Caco-2 (cell line): ENCODE results near the gene NKX1-1. TPM values are rescaled to one million over a fixed set of nuclear protein-coding genes. Genes with fewer than 3 reads are reported as not detected.

Experiments
- BruUV-seq: library from RNA; stranded (reverse); fragments of 400-500 nt; replicated peaks from 2 replicates; lab custom pipeline; 2021; lab: Mats Ljungman, UMichigan
- CTCF ChIA-PET: fragments of 300-600 bp; sonication (Branson Sonifier 250); formaldehyde crosslinking; loops from one replicate; lab custom pipeline; 2022; ENCODE audit warnings: antibody characterized with exemption; lab: Charles Lee
- POLR2A ChIA-PET: fragments of 300-600 bp; sonication (Branson Sonifier 250); formaldehyde crosslinking; loops from one replicate; lab custom pipeline; 2022; ENCODE audit warnings: antibody characterized with exemption; lab: Charles Lee
- DNase-seq, 2 experiments: peaks; one replicate each; pipeline versions ENCODE4 v3.0.0 to v3.0.0-alpha.2; 2020 to 2022
- H3K27me3 ChIP-seq: replicated peaks from 2 replicates; pipeline ENCODE4 v1.6.0; 2011; ENCODE audit warnings: low read length; ENCODE audit not compliant: control insufficient read depth, insufficient read depth
- H3K36me3 ChIP-seq: 2 replicates; pipeline ENCODE4 v1.5.1; 2011; ENCODE audit warnings: low read length; ENCODE audit not compliant: control insufficient read depth, insufficient read depth
- H3K4me1 ChIP-seq: fragments of 250-450 bp; sonication (Bioruptor Pico); 2 replicates; pipeline ENCODE4 v1.5.1; 2020; ENCODE audit warnings: mild to moderate bottlenecking
- H3K4me3 ChIP-seq: 2 replicates; pipeline ENCODE4 v1.5.1; 2011; ENCODE audit warnings: low read depth, mild to moderate bottlenecking, control low read depth, low read length
- H3K9me3 ChIP-seq: fragments of 250-450 bp; sonication (Bioruptor Pico); 2 replicates; pipeline ENCODE4 v1.5.1; 2020; ENCODE audit warnings: mild to moderate bottlenecking, moderate library complexity
- H3K27ac Mint-ChIP-seq: one replicate; pipeline ENCODE4 v1.8.0; 2022; ENCODE audit warnings: mixed read lengths; ENCODE audit not compliant: unreplicated experiment
- H3K27me3 Mint-ChIP-seq: one replicate; pipeline ENCODE4 v1.8.0; 2022; ENCODE audit warnings: mixed read lengths; ENCODE audit not compliant: insufficient read depth, unreplicated experiment
- H3K36me3 Mint-ChIP-seq: one replicate; pipeline ENCODE4 v1.8.0; 2022; ENCODE audit warnings: mild to moderate bottlenecking, mixed read lengths; ENCODE audit not compliant: insufficient read depth, unreplicated experiment
- H3K4me1 Mint-ChIP-seq: one replicate; pipeline ENCODE4 v1.8.0; 2022; ENCODE audit warnings: low read depth, mixed read lengths; ENCODE audit not compliant: unreplicated experiment
- H3K4me3 Mint-ChIP-seq: one replicate; pipeline ENCODE4 v1.8.0; 2022; ENCODE audit warnings: mild to moderate bottlenecking, moderate library complexity, mixed read lengths; ENCODE audit not compliant: unreplicated experiment
- H3K9me3 Mint-ChIP-seq: one replicate; pipeline ENCODE4 v1.8.0; 2022; ENCODE audit warnings: mixed read lengths; ENCODE audit not compliant: unreplicated experiment
- intact Hi-C: fragments of 100-400 bp; cut with micrococcal nuclease; formaldehyde crosslinking; loops from one replicate; pipeline ENCODE4 v1.10.0; 2022; ENCODE audit not compliant: unreplicated experiment
- total RNA-seq: library from RNA; stranded (reverse); gene quantifications from 2 replicates; pipeline ENCODE4 v1.2.3, GENCODE V29; 2022
- TF ChIP-seq, protein P1 (sequence below), 2 experiments: fragments of 200-600 bp in 1 of 2; IDR thresholded peaks; 1 replicate in 1 of 2; 2 replicates in 1 of 2; pipeline versions ENCODE4 v1.5.1 to v1.8.0; 2011 to 2022; ENCODE audit warnings: antibody characterized with exemption in 1 of 2, control low read depth in 1 of 2, inconsistent platforms in 1 of 2, low read depth in 1 of 2, low read length in 1 of 2, mild to moderate bottlenecking in 1 of 2, moderate library complexity in 1 of 2; ENCODE audit not compliant: insufficient read depth in 1 of 2, severe bottlenecking in 1 of 2, unreplicated experiment in 1 of 2

Gene NKX1-1
- total RNA-seq, 1 experiment from 2014 or later: not detected

DNA sequence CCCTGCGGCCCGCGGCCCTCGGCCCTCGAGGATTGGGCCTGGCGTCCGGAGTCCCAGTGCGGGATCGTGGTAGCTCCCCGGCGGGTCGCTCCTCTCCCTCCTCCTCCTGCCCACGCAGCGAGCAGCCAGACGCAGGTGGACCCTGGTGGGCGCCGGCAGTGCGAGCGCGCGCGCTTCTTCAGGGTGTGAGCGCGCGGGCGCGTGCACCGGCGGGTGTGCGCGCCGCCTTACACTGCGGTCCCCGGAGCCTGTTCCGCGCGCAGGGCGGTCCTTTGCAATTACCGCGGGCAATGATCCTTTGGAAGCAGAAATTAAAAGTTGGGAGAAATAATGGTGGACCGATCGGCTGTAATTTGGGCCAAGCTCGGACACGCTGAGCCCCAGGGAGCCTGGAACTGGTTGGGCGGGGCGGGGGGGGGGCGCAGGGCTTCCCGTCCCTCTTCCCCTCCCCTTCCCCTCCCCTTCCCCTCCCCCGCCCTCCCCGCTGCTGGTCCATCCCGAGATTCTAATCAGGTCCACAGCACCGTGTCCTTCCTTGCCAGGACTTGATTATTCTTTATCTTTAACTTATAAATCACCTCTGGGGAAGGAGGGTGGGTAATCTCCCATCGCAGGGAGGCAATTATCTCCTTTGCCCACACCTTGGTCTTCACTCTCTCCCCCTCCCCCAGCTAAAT, 1.6 kb upstream of the NKX1-1 start:
- peaks cover 6% of the 10 kb centered on the region for H3K36me3 Mint-ChIP-seq
- intact Hi-C loops: no loop called here
- H3K4me1 Mint-ChIP-seq: no peaks in the 10 kb centered on the region
- CTCF ChIA-PET: no interaction called here
- Histone ChIP-seq H3K4me1 (no peaks in the 10 kb centered on the region), H3K27me3 (no peaks in the 10 kb centered on the region), H3K9me3 (no peaks in the 10 kb centered on the region), H3K36me3 (no peaks in the 10 kb centered on the region), H3K4me3 (no peak overlapping the region)
- H3K27ac Mint-ChIP-seq: no peak overlapping the region
- H3K4me3 Mint-ChIP-seq: no peak overlapping the region
- no peak for DNase-seq
- POLR2A ChIA-PET: no interaction called here
- no TSS peak for BruUV-seq
- H3K27me3 Mint-ChIP-seq: no peaks in the 10 kb centered on the region
- TF ChIP-seq, protein P1, sequence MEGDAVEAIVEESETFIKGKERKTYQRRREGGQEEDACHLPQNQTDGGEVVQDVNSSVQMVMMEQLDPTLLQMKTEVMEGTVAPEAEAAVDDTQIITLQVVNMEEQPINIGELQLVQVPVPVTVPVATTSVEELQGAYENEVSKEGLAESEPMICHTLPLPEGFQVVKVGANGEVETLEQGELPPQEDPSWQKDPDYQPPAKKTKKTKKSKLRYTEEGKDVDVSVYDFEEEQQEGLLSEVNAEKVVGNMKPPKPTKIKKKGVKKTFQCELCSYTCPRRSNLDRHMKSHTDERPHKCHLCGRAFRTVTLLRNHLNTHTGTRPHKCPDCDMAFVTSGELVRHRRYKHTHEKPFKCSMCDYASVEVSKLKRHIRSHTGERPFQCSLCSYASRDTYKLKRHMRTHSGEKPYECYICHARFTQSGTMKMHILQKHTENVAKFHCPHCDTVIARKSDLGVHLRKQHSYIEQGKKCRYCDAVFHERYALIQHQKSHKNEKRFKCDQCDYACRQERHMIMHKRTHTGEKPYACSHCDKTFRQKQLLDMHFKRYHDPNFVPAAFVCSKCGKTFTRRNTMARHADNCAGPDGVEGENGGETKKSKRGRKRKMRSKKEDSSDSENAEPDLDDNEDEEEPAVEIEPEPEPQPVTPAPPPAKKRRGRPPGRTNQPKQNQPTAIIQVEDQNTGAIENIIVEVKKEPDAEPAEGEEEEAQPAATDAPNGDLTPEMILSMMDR (IDR thresholded peaks at IDR 0.05; ENCODE audit: insufficient read depth in 1 of 2, low read depth in 1 of 2, low read length in 1 of 2, severe bottlenecking in 1 of 2, unreplicated experiment in 1 of 2): no peak
- H3K9me3 Mint-ChIP-seq: no peaks in the 10 kb centered on the region

DNA sequence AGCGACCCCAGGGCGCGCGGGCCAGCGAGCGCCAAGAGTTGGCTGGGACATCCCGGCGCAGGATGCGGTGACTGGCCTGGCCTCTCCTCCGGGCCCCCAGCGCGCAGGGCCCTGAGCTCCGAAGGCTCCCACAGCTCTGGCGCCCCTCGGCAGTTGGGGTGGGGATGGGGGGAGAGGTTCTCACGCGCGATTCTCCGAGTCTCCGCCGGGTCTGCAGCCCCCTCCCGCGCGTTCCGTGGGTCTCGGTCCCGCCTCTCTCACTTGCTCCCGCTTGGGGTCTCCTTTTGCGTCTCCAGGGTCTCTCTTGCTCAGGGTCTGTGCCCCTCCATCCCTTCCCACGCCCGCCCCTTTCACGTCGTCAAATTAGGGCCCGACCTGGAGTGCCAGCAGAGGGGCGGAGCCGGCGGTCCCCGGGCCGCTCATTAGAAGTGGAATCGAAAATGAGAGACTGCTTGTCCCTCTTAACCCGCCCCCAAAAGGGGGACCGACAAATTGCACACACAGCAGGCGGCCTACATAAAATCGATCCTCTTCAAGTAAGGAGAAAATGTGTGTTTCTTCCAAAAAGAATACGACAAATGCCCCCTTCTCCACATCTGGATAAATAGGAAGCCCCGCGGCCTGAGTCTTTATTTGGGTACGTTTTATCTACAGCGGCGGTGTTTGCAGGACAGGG, 877 bp upstream of the NKX1-1 start:
- H3K36me3 ChIP-seq: no peaks in the 10 kb centered on the region
- intact Hi-C loops: no loop called here
- H3K27me3 Mint-ChIP-seq: no peaks in the 10 kb centered on the region
- H3K4me1 ChIP-seq: no peaks in the 10 kb centered on the region
- no peaks in the 10 kb centered on the region for H3K9me3 ChIP-seq
- peaks cover 5% of the 10 kb centered on the region for H3K36me3 Mint-ChIP-seq
- no peak overlapping the region for H3K27ac Mint-ChIP-seq
- TF ChIP-seq, protein P1 (IDR thresholded peaks at IDR 0.05; ENCODE audit: insufficient read depth in 1 of 2, low read depth in 1 of 2, low read length in 1 of 2, severe bottlenecking in 1 of 2, unreplicated experiment in 1 of 2): no peak
- DNase-seq: no peak
- no peak overlapping the region for H3K4me3 Mint-ChIP-seq
- ChIA-PET POLR2A (no interaction called here), CTCF (no interaction called here)
- no peak overlapping the region for H3K4me3 ChIP-seq
- H3K4me1 Mint-ChIP-seq: no peaks in the 10 kb centered on the region
- no TSS peak for BruUV-seq
- no peaks in the 10 kb centered on the region for H3K27me3 ChIP-seq
- H3K9me3 Mint-ChIP-seq: no peaks in the 10 kb centered on the region

DNA sequence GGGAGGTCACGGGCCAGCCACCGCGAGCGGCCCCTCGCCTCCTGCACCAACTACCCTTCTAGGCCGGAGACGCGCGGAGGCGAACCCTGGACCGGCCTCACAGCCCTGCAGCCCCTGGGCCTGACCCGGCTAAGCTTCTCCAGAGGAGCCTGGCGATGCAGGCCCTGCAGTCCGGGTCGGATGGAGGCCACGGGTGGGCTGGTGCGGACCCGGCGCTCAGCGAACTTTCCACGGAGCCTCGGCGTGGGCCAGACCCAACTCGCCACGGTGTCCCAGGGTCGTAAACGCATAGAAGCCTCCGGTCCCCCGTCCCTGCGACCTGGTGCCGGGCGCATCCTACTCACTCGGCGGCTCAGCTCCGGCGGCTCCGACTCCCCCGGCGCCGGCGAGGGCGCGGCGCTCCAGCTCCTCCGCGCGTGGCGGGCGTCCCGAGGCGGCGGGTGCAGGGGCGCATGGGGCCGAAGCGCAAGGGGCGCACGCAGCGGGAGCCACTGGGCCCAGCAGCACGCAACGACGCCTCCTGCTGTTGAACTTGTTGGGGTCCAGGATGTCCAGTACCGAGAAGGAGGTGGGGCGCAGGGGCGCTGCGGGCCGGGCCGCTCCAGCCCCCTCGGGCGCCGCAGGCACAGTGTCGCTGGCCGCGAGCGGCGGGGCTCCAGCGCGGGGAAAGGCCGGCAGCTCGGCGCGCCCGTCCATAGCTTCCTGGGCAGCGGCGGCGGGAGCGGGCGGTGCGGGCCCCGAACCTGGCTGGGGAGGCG, 427 bp downstream of the NKX1-1 start:
- intact Hi-C loops: no loop called here

More for the DNA sequence above, 427 bp downstream of the NKX1-1 start:
- Mint-ChIP-seq H3K27me3 (no peaks in the 10 kb centered on the region), H3K4me1 (no peaks in the 10 kb centered on the region), H3K4me3 (no peak overlapping the region), H3K36me3 (no peaks in the 10 kb centered on the region), H3K27ac (no peak overlapping the region), H3K9me3 (no peaks in the 10 kb centered on the region)
- Histone ChIP-seq H3K4me1 (no peaks in the 10 kb centered on the region), H3K27me3 (no peaks in the 10 kb centered on the region), H3K36me3 (no peaks in the 10 kb centered on the region), H3K9me3 (no peaks in the 10 kb centered on the region), H3K4me3 (no peak overlapping the region)
- ChIA-PET POLR2A (no interaction called here), CTCF (no interaction called here)
- no peak for DNase-seq
- TF ChIP-seq, protein P1 (IDR thresholded peaks at IDR 0.05; ENCODE audit: insufficient read depth in 1 of 2, low read depth in 1 of 2, low read length in 1 of 2, severe bottlenecking in 1 of 2, unreplicated experiment in 1 of 2): no peak
- no TSS peak for BruUV-seq
